Uterus (tissue), 2 donors: ENCODE data around the gene ACTBL2.

Experiments
- POLR2A ChIP-seq, 2 donors: fragments of 450-650 bp; IDR thresholded peaks; one replicate each; pipeline ENCODE4 v1.6.1; 2016; ENCODE audit warnings: antibody characterized with exemption in 2 of 2, mild to moderate bottlenecking in 1 of 2, moderate library complexity in 1 of 2
- TF ChIP-seq, protein P1 (sequence below), 4 experiments: fragments of 200-600 bp in 2 of 4; fragments of 450-650 bp in 2 of 4; sonication (generic) in 2 of 4; IDR thresholded peaks; one replicate each; pipeline ENCODE4 v1.5.1; 2016 to 2019; ENCODE audit warnings: antibody characterized with exemption in 4 of 4, mild to moderate bottlenecking in 2 of 4, moderate library complexity in 1 of 4

DNA sequence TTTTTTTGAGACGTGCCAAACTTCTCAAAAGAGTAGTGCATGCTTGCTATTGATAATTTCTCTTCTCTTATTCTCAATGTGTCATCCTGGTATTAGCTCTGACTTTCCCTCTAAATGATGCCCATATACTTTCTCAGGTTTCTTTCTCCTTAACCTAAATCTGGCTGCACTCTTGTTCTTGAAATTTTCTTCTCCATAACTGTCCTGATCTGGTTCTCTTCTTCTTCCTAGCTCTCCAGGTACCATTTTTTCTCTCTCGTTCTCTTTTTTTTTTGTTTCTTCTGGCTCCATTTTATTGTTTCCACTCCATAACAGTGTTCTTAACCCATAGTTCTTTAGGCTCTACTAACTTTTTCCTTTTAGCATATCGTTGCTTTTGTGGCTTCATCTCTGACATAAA lies 47.9 kb downstream of the ACTBL2 start:
- TF ChIP-seq POLR2A (IDR thresholded peaks at IDR 0.05): no peak
- TF ChIP-seq, protein P1, sequence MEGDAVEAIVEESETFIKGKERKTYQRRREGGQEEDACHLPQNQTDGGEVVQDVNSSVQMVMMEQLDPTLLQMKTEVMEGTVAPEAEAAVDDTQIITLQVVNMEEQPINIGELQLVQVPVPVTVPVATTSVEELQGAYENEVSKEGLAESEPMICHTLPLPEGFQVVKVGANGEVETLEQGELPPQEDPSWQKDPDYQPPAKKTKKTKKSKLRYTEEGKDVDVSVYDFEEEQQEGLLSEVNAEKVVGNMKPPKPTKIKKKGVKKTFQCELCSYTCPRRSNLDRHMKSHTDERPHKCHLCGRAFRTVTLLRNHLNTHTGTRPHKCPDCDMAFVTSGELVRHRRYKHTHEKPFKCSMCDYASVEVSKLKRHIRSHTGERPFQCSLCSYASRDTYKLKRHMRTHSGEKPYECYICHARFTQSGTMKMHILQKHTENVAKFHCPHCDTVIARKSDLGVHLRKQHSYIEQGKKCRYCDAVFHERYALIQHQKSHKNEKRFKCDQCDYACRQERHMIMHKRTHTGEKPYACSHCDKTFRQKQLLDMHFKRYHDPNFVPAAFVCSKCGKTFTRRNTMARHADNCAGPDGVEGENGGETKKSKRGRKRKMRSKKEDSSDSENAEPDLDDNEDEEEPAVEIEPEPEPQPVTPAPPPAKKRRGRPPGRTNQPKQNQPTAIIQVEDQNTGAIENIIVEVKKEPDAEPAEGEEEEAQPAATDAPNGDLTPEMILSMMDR (IDR thresholded peaks at IDR 0.05): no peak
